ENCODE data around the gene TRAK1.

DNA sequence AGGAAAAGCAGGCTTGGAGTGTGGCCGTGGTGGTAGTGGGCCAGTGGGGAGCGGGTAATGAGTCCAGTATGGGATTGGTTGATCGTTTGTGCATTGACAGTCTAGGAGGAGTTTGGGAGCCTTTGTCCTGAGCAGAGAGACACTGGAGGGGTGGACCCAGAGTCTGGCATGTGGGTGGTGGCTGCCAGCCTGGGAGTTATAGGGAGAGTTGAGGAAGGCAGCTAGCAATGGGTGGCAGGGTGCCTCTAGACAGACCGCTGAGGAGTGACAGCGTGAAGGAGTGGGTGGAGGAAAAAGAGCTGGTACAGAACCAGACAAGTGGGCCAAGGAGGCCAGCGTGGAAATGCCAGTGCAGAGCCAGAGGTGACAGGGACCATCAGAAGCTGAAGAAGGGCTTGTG lies 176.7 kb downstream of the TRAK1 start:
- no peak for TF ChIP-seq ARNT (IDR thresholded peaks at IDR 0.05)
- TF ChIP-seq BHLHE40 (IDR thresholded peaks at IDR 0.05; ENCODE audit: borderline replicate concordance): no peak
- no peak for TF ChIP-seq L3MBTL2 (conservative IDR thresholded peaks at IDR 0.05)
- TF ChIP-seq SP1 (IDR thresholded peaks at IDR 0.05): no peak
- TF ChIP-seq FOXM1 (IDR thresholded peaks at IDR 0.05; ENCODE audit: borderline replicate concordance): no peak

Data from HEK293T (cell line).